SIG-M5 (cell line): ENCODE measurements around the gene NLGN1.

Source experiments
- DNase-seq: peaks from one replicate; lab custom pipeline; 2025; lab: John Stamatoyannopoulos, UW

Gene NLGN1

DNA sequence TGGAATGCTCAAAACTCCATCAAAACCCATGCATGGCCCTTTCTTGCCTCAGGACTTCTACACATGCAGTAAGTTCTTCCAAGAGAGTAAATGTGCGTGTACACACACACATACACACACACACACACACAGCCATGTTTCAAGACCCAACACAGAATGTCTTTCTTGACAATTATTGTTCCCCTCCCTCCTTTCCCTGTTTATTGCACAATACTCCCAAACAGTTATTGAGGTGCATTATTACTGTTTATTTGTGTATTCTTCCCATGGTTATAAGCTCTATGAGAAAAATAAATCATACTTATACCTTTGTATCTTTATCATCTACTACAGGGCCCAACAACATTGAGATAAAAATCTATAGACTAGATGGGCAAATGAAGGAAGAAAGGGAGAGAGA is 937.8 kb downstream of the NLGN1 start:
- DNase-seq: no peak

DNA sequence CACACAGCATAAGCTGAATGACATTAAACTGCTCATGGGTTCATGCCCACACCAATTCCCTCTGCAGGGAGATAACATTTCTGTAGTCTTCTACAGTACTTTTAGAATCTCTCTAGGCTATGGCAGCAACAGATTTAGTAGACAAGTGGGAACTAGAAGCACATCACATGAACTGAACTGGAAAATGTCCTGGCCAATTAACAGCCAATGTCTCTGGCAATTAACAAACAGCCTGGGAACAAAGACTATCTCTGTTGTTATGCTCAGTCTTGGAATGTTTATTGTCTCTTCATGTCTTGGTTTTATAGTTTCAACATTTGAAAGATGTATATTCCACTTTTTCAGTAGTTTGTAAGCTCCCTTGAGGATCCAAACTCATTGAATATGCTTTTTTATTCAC is 938.4 kb downstream of the NLGN1 start:
- no peak for DNase-seq
